GM23248 (cell line): ENCODE measurements around the gene SEMG1.

Experiments used
- EZH2 ChIP-seq: fragments of 200-600 bp; sonication (generic); IDR thresholded peaks from 2 replicates; pipeline ENCODE4 v1.6.1; 2018; ENCODE audit warnings: antibody characterized with exemption, mild to moderate bottlenecking; ENCODE audit not compliant: insufficient read depth, poor library complexity, severe bottlenecking
- EZH2phosphoT487 ChIP-seq: fragments of 200-600 bp; sonication (generic); IDR thresholded peaks from 2 replicates; pipeline ENCODE4 v1.6.1; 2018; ENCODE audit warnings: antibody characterized with exemption, moderate library complexity, mild to moderate bottlenecking, low read depth; ENCODE audit not compliant: insufficient read depth

- no peak for TF ChIP-seq EZH2
- TF ChIP-seq EZH2phosphoT487 = no peak
Measured at GRCh38 chr20:45212836-45213235, 6.0 kb downstream of the SEMG1 start.
